ENCODE results near the gene COG7. TPM values are rescaled to one million over a fixed set of nuclear protein-coding genes. Genes with fewer than 3 reads are reported as not detected.
A peak's percentile ranks its signal among the peaks of the same experiment; 100 is the strongest.

The COG7 gene
- total RNA-seq, 1 experiment from 2014 or later, result 22.6 TPM

DNA sequence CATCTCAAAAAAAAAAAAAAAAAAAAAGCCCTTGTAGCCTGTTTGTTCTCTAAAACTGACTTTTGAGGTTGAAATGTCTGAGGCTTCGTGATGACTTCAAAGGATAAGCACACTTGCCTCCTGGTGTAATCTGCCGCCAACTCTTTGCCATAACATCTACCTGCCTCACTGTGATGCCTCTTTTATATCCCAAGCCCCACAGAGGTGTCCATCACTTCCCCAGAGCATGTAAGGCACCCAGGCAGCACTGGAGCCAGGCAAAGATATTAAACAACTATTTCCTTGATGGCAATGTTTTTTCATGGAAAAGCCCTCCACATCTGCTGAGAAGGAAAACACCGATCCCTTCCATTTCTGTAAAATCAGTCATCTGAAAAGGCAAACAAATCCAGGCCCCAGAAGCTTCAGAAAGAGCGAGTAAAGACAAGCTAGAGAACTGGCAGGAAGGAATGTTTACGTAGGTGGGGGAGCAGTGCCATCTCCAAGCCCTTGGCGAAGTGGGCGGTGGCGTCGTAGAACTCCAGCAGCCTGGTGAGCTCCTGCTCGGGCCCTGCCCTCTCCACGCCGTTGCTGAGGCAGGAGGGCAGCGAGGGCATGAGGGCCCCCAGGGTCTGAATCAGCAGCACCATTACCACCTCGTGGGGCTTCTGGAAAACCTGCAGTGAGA is 28.6 kb downstream of the COG7 start:
- Mint-ChIP-seq H3K9me3 (no peaks in the 10 kb centered on the region), H3K4me1 (peaks cover 12% of the 10 kb centered on the region), H3K4me3 (no peak overlapping the region), H3K36me3 (peaks cover 24% of the 10 kb centered on the region), H3K27ac (0 out of 2 replicates have a peak overlapping the region, but pooled peaks have one; percentile 37), H3K27me3 (ENCODE audit: low read depth) (no peaks in the 10 kb centered on the region)
- ATAC-seq (no peak), DNase-seq (ENCODE audit: low spot score) (no peak)
- TF ChIP-seq FOXP4 (CRISPR knock-in tag; IDR thresholded peaks at IDR 0.05) (no peak), ZNF512 (CRISPR knock-in tag; IDR thresholded peaks at IDR 0.05; ENCODE audit: borderline replicate concordance) (no peak), ATF1 (CRISPR knock-in tag; IDR thresholded peaks at IDR 0.05) (no peak), PRRX2 (CRISPR knock-in tag; IDR thresholded peaks at IDR 0.05) (no peak), TEAD4 (CRISPR knock-in tag; IDR thresholded peaks at IDR 0.05) (no peak), EMX1 (CRISPR knock-in tag; IDR thresholded peaks at IDR 0.05) (no peak), MYBL2 (CRISPR knock-in tag; IDR thresholded peaks at IDR 0.05) (no peak), GRHL2 (CRISPR knock-in tag; IDR thresholded peaks at IDR 0.05; ENCODE audit: insufficient replicate concordance, severe bottlenecking) (no peak), TCF7 (CRISPR knock-in tag; IDR thresholded peaks at IDR 0.05; ENCODE audit: low read depth) (no peak), TP53 (CRISPR knock-in tag; IDR thresholded peaks at IDR 0.05) (no peak), ELF4 (CRISPR knock-in tag; IDR thresholded peaks at IDR 0.05; ENCODE audit: low read depth) (no peak), NFYB (CRISPR knock-in tag; conservative IDR thresholded peaks at IDR 0.05; ENCODE audit: low read depth) (no peak), ZNF263 (CRISPR knock-in tag; IDR thresholded peaks at IDR 0.05; ENCODE audit: low read depth) (no peak), SMAD4 (CRISPR knock-in tag; IDR thresholded peaks at IDR 0.05) (no peak)
- TF ChIP-seq, protein P1, sequence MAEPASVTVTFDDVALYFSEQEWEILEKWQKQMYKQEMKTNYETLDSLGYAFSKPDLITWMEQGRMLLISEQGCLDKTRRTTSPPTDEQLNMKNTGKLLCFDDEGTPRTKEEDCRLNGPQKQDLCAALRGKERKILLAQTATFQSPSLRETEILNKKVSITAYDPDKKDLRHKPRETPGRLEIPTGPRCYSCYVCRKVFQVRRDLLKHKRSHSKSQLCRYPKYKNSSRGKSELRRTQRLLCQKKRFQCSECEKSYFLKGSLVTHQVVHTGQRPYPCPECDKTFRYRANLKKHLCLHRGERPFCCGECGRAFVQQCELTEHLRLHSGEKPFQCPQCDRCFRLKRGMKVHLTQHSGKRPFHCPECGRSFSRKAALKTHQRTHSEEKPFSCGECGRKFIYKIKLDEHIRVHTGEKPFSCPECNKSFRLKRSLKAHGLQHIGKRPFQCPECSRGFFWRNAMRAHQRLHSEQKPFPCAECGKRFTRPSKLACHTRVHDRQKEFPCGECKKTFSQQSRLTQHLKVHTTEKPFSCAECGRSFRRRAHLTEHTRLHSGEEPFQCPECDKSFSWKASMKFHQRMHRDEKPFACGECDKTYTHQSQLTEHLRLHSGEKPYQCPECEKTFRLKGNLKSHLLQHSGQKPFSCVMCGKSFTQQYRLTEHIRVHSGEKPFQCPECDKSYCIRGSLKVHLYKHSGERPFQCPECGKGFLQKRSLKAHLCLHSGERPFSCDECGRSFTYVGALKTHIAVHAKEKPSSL (CRISPR knock-in tag; conservative IDR thresholded peaks at IDR 0.05), result no peak
- TF ChIP-seq, protein P2, sequence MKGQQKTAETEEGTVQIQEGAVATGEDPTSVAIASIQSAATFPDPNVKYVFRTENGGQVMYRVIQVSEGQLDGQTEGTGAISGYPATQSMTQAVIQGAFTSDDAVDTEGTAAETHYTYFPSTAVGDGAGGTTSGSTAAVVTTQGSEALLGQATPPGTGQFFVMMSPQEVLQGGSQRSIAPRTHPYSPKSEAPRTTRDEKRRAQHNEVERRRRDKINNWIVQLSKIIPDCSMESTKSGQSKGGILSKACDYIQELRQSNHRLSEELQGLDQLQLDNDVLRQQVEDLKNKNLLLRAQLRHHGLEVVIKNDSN (CRISPR knock-in tag; IDR thresholded peaks at IDR 0.05), result no peak
- TF ChIP-seq, protein P3, sequence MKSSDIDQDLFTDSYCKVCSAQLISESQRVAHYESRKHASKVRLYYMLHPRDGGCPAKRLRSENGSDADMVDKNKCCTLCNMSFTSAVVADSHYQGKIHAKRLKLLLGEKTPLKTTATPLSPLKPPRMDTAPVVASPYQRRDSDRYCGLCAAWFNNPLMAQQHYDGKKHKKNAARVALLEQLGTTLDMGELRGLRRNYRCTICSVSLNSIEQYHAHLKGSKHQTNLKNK (CRISPR knock-in tag; IDR thresholded peaks at IDR 0.05), result no peak
- TF ChIP-seq, protein P4, sequence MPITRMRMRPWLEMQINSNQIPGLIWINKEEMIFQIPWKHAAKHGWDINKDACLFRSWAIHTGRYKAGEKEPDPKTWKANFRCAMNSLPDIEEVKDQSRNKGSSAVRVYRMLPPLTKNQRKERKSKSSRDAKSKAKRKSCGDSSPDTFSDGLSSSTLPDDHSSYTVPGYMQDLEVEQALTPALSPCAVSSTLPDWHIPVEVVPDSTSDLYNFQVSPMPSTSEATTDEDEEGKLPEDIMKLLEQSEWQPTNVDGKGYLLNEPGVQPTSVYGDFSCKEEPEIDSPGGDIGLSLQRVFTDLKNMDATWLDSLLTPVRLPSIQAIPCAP (CRISPR knock-in tag; IDR thresholded peaks at IDR 0.05), result no peak
- TF ChIP-seq, protein P5, sequence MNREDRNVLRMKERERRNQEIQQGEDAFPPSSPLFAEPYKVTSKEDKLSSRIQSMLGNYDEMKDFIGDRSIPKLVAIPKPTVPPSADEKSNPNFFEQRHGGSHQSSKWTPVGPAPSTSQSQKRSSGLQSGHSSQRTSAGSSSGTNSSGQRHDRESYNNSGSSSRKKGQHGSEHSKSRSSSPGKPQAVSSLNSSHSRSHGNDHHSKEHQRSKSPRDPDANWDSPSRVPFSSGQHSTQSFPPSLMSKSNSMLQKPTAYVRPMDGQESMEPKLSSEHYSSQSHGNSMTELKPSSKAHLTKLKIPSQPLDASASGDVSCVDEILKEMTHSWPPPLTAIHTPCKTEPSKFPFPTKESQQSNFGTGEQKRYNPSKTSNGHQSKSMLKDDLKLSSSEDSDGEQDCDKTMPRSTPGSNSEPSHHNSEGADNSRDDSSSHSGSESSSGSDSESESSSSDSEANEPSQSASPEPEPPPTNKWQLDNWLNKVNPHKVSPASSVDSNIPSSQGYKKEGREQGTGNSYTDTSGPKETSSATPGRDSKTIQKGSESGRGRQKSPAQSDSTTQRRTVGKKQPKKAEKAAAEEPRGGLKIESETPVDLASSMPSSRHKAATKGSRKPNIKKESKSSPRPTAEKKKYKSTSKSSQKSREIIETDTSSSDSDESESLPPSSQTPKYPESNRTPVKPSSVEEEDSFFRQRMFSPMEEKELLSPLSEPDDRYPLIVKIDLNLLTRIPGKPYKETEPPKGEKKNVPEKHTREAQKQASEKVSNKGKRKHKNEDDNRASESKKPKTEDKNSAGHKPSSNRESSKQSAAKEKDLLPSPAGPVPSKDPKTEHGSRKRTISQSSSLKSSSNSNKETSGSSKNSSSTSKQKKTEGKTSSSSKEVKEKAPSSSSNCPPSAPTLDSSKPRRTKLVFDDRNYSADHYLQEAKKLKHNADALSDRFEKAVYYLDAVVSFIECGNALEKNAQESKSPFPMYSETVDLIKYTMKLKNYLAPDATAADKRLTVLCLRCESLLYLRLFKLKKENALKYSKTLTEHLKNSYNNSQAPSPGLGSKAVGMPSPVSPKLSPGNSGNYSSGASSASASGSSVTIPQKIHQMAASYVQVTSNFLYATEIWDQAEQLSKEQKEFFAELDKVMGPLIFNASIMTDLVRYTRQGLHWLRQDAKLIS (CRISPR knock-in tag; IDR thresholded peaks at IDR 0.05; ENCODE audit: borderline replicate concordance), result no peak
- TF ChIP-seq, protein P6, sequence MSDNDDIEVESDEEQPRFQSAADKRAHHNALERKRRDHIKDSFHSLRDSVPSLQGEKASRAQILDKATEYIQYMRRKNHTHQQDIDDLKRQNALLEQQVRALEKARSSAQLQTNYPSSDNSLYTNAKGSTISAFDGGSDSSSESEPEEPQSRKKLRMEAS (CRISPR knock-in tag; IDR thresholded peaks at IDR 0.05), result no peak
- CTCF ChIA-PET, result interaction anchor here (1.3 to 4.2 kb wide), 2 partner anchors 11 to 129 kb away, joined by 4 to 40 read pairs; no protein-coding TSS in a partner anchor
- POLR2A ChIA-PET, result no interaction called here
